AG04449 (cell line): ENCODE results near the gene FIBCD1.

ENCODE experiments used
- CTCF ChIA-PET: fragments of 350-600 bp; formaldehyde crosslinking; extraction: SDS; loops from one replicate; lab custom pipeline; 2021; ENCODE audit warnings: antibody characterized with exemption; lab: Yijun Ruan, JAX
- POLR2A ChIA-PET: fragments of 400-600, 350-600 bp; formaldehyde crosslinking; extraction: SDS; loops from one replicate; lab custom pipeline; 2020; ENCODE audit warnings: antibody characterized with exemption, inconsistent platforms; lab: Yijun Ruan, JAX
- DNase-seq: peaks from one replicate; pipeline ENCODE4 v3.0.0-alpha.2; 2010; ENCODE audit warnings: low read depth, low spot score
- H3K4me3 ChIP-seq: 2 replicates; pipeline ENCODE4 v1.5.1; 2011; ENCODE audit warnings: low read depth, mild to moderate bottlenecking, control low read depth, low read length
- CTCF ChIP-seq: IDR thresholded peaks from one replicate; pipeline ENCODE4 v1.5.1; 2011; ENCODE audit warnings: mild to moderate bottlenecking, moderate library complexity, low read length, control low read depth, inconsistent platforms; ENCODE audit not compliant: insufficient read depth; ENCODE audit errors: missing control alignments

Gene FIBCD1

GRCh38 chr9:130920233-130920632 lies 18.8 kb downstream of the FIBCD1 start:
- no peak for DNase-seq
- TF ChIP-seq CTCF = no peak
- no peak overlapping the region for H3K4me3 ChIP-seq
- ChIA-PET CTCF (interaction anchor here (1.1 kb wide), 2 partner anchors 13 to 78 kb away, joined by 3 read pairs; no protein-coding TSS in a partner anchor), POLR2A (no interaction called here)

- POLR2A ChIA-PET = no interaction called here
- no peak for TF ChIP-seq CTCF
- CTCF ChIA-PET = interaction anchor here (1.0 kb wide), 1 partner anchor 79 kb away, joined by 3 read pairs; no protein-coding TSS in a partner anchor
Measured at GRCh38 chr9:130919559-130920145, 19.4 kb downstream of the FIBCD1 start.

GRCh38 chr9:130918826-130919558 lies 20.1 kb downstream of the FIBCD1 start:
- POLR2A ChIA-PET = no interaction called here
- no peak for TF ChIP-seq CTCF
- no peak for DNase-seq
- H3K4me3 ChIP-seq = no peak overlapping the region
- CTCF ChIA-PET = interaction anchor here (1.0 to 1.4 kb wide), 2 partner anchors 8 to 79 kb away, joined by 3 read pairs; no protein-coding TSS in a partner anchor

More at GRCh38 chr9:130919559-130920145, 19.4 kb downstream of the FIBCD1 start:
- H3K4me3 ChIP-seq = no peak overlapping the region
- DNase-seq = no peak

- ChIA-PET CTCF (interaction anchor here (1.4 kb wide), 1 partner anchor 9 kb away, joined by 3 read pairs; no protein-coding TSS in a partner anchor), POLR2A (no interaction called here)
- no peak overlapping the region for H3K4me3 ChIP-seq
- no peak for DNase-seq
- TF ChIP-seq CTCF = no peak
Measured at GRCh38 chr9:130918101-130918825, 20.8 kb downstream of the FIBCD1 start.

GRCh38 chr9:130917168-130917960 lies 21.7 kb downstream of the FIBCD1 start:
- CTCF ChIA-PET = interaction anchor here (1.4 kb wide), 1 partner anchor 10 kb away, joined by 3 read pairs; no protein-coding TSS in a partner anchor
- POLR2A ChIA-PET = no interaction called here
- DNase-seq = no peak

More at GRCh38 chr9:130917168-130917960, 21.7 kb downstream of the FIBCD1 start:
- no peak overlapping the region for H3K4me3 ChIP-seq
- TF ChIP-seq CTCF = no peak
